A204.1 (cell line): ENCODE measurements around the gene MICAL1.
"Not testable (repeated sequence)": the region's sequence is repeated elsewhere in the genome, so short reads cannot be mapped to it uniquely, and the experiment has no call there.

Experiments
- FAIRE-seq: peaks from 2 replicates; lab custom pipeline; 2012; peaks lifted over from hg19 to GRCh38; lab: Jason Lieb, UNC

Gene MICAL1

GRCh38 chr6:109475625-109476024 lies 20.1 kb upstream of the MICAL1 start:
- no peak for FAIRE-seq

GRCh38 chr6:109474995-109475394 lies 19.4 kb upstream of the MICAL1 start:
- no peak for FAIRE-seq

- no peak for FAIRE-seq
Observed at GRCh38 chr6:109473120-109473519, 17.5 kb upstream of the MICAL1 start.

GRCh38 chr6:109472132-109472995 lies 16.8 kb upstream of the MICAL1 start:
- FAIRE-seq = no peak

GRCh38 chr6:109471105-109471810 lies 15.7 kb upstream of the MICAL1 start:
- no peak for FAIRE-seq

GRCh38 chr6:109469591-109470189 lies 14.1 kb upstream of the MICAL1 start:
- FAIRE-seq = no peak

- no peak for FAIRE-seq
Observed at GRCh38 chr6:109467696-109468095, 12.1 kb upstream of the MICAL1 start.

GRCh38 chr6:109466212-109466923 lies 10.8 kb upstream of the MICAL1 start:
- FAIRE-seq = no peak

- no peak for FAIRE-seq
Observed at GRCh38 chr6:109465772-109466171, 10.2 kb upstream of the MICAL1 start.

GRCh38 chr6:109461733-109462526 lies 6.4 kb upstream of the MICAL1 start:
- FAIRE-seq = no peak

- FAIRE-seq = not testable (repeated sequence)
Observed at GRCh38 chr6:109461205-109461604, 5.6 kb upstream of the MICAL1 start.

- no peak for FAIRE-seq
Observed at GRCh38 chr6:109460161-109460829, 4.7 kb upstream of the MICAL1 start.

GRCh38 chr6:109458774-109459531 lies 3.4 kb upstream of the MICAL1 start:
- FAIRE-seq = no peak

- no peak for FAIRE-seq
Observed at GRCh38 chr6:109457562-109457996, 2.0 kb upstream of the MICAL1 start.

- no peak for FAIRE-seq
Observed at GRCh38 chr6:109456710-109457561, 1.4 kb upstream of the MICAL1 start.

GRCh38 chr6:109456111-109456583 lies 575 bp upstream of the MICAL1 start:
- FAIRE-seq = no peak

GRCh38 chr6:109454496-109455436 lies 806 bp downstream of the MICAL1 start:
- FAIRE-seq = no peak
